GM21423 (cell line): Measurements from ENCODE around the gene PEPD.

Source experiments
- ATAC-seq: cut with Tn5 transposase; IDR thresholded peaks from one replicate; pipeline ENCODE4 v1.9.1; 2021; ENCODE audit warnings: mild to moderate bottlenecking, moderate library complexity; ENCODE audit not compliant: unreplicated experiment

Gene PEPD

GRCh38 chr19:33366897-33367296 is 154.7 kb downstream of the PEPD start:
- no peak for ATAC-seq

- ATAC-seq: no peak
Measured at GRCh38 chr19:33366127-33366526, 155.5 kb downstream of the PEPD start.

- no peak for ATAC-seq
Measured at GRCh38 chr19:33365691-33366090, 155.9 kb downstream of the PEPD start.

- no peak for ATAC-seq
Measured at GRCh38 chr19:33363476-33363875, 158.1 kb downstream of the PEPD start.

- ATAC-seq: no peak
Measured at GRCh38 chr19:33362508-33363228, 158.9 kb downstream of the PEPD start.

DNA sequence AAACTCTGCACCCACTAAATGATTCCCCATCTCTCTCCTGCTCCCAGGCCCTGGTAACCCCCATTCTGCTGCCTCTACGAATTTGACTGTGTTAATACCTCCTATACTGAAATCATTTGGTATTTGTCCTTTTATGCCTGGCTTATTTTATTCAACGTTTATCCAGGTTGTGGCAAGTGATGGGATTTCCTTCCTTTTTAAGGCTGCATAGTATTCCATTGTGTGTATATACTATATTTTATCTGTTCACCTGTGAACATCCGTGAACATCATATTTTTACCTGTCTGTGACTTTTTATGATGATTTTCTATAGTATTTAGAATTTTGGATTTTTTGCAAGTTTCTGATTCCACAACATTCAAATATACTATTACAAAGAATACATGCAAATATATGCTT is 162.0 kb downstream of the PEPD start:
- ATAC-seq: no peak

DNA sequence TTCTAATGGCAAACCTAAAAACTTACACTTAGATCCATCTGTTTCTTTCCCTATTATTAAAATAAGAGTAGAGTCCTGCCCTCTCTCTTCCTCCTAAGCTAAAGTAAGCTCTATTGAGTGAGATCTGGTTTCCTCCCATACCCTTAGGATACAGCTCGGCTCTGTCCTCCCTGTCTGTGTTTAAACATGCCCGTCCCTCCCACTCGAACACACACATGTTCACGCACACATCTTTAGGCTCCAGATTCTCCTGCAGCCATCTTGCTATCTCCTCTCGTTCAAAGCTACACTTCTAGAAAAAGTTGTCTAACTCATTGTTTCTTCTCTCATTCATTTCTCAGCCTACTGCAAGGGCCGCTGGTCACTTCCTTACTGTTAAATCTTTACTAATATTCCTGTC is 163.2 kb downstream of the PEPD start:
- no peak for ATAC-seq

- ATAC-seq: no peak
Measured at GRCh38 chr19:33357556-33357955, 164.0 kb downstream of the PEPD start.

- ATAC-seq: no peak
Measured at GRCh38 chr19:33355535-33355934, 166.1 kb downstream of the PEPD start.

DNA sequence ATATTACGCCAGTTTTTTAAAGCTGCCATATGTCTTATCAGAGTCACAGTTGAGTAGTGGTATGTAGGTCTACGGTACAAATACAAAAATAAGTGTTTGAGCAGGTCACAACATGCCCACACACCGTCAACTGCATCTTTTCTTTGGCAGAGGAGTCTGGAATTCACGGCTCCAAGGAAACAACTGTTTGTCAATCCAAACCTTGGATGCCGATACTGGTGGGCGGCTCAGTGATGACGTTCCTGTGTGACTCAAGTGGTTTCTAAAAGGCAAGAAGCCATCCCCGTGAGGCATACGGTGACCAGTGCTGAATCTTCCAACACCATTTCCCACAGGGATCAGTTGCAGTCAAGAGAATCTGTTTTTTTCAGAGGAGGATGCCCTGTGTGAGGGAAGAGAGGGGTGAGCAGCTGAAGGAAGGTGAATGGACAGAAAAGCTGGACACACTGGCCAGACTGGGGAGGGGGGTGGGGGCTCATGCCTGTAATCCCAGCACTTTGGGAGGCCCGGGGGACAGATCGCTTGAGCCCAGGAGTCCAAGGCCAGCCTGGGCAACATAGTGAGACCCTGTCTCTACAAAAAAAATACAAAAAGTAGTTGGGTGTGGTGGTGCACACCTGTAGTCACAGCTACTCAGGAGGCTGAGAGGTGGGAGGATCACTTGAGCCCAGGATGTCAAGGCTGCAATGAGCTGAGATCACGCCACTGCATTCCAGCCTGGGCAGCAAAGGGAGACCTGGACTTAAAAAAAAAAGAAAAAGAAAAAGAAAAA is 170.9 kb downstream of the PEPD start:
- no peak for ATAC-seq

- ATAC-seq: no peak
Measured at GRCh38 chr19:33349319-33350289, 172.0 kb downstream of the PEPD start.

- no peak for ATAC-seq
Measured at GRCh38 chr19:33348301-33349010, 173.1 kb downstream of the PEPD start.

- ATAC-seq: no peak
Measured at GRCh38 chr19:33347300-33347699, 174.3 kb downstream of the PEPD start.

DNA sequence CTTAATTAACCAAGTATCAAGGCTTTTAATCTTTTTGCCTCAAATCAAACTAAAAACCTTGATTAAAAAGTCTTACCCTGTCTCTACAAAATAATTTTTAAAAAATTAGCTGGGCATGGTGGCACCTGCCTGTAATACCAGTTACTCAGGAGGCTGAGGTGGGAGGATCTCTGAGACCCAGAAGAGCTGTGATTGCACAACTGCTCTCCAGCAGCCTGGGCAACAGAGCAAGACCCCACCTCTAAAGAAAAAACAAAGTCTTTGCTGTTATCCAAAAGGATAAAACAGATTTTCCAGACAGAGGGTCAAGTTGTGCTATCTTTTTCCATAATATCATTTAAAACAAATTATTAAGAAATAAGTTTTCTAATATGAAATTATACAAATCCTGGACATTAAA is 174.9 kb downstream of the PEPD start:
- ATAC-seq: no peak

GRCh38 chr19:33345163-33345562 is 176.4 kb downstream of the PEPD start:
- ATAC-seq: no peak

DNA sequence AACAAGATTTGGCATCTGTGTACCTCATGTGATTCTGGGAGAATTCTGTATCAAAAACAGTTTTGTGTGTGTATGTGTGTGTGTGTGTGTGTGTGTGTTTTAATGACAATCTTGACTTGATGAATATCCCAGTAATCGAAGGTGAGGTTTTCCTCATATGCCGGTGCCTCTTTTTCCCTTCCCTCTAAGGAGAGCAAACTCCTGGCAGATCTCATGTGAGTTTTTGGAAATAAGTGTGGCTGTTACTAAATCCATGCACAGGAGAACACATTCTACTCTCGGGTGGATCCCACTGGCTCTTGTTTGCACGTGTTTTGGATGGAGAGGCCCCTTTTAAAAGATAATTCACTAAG is 177.0 kb downstream of the PEPD start:
- ATAC-seq: no peak

DNA sequence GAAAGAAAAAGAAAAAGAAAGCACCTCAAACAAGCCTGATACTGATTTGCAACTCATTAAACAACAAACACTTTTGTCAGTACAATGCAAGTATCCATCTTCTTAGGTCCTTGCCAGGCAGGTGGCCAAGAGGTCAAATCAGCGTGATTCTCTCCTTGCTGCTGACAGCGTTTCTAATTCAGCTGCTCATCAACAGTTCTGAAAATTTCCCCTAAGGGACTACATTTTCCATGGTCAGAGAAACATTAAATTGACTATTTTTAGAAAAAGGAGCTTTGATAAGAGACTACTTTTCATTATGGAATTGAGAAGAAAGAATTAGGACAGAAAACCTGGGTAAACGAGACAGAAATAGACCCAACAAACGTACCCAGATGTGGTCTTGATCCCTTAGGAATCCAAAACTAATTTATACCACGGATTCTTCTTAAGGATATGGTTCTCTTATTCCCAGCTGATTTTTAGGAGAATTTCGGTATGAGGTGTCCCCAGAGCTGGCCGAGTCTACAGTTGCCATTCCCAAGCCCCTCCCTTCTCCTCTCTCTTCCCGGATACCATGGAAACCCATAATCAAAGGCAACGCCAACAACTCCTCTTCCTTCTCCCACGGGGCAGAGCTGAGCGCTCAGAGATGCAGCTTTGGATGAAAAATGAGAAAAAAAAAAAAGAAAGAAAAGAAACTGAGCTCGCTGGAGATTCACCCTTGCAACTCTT is 177.6 kb downstream of the PEPD start:
- ATAC-seq: no peak

DNA sequence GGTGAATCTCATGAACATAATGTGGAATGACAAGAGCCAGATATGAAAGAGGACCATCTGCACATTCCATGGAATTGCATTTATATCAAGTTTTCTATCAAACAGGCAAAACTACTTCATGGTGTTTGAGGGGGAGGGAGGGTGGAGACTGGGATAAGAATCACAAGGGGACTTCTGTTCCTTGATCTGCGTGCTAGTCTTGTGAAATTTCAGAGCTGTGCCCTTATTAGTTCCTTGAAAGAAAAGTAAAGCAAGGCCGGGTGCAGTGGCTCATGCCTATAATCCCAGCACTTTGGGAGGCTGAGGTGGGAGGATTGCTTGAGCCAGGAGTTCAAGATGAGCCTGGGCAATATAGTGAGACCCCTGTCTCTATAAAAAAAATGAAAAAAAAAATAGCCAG is 178.3 kb downstream of the PEPD start:
- ATAC-seq: no peak

GRCh38 chr19:33340991-33341390 is 180.6 kb downstream of the PEPD start:
- ATAC-seq: no peak
